Right lobe of liver (tissue), 6 donors: ENCODE data around the gene TSPAN14. TPM values are rescaled to one million over a fixed set of nuclear protein-coding genes. Genes with fewer than 3 reads are reported as not detected.
A peak's percentile ranks its signal among the peaks of the same experiment; 100 is the strongest.

Experiments used
- ATAC-seq, 4 donors: fragments of 200-7000 bp; cut with Tn5 transposase; one replicate each; pipeline ENCODE4 v1.9.1; 2020; ENCODE audit warnings: mild to moderate bottlenecking in 4 of 4, moderate library complexity in 4 of 4
- DNase-seq, 3 donors: peaks; one replicate each; pipeline ENCODE4 v3.0.0-alpha.2; 2020
- H3K27ac ChIP-seq, 3 donors: fragments of 200-600 bp; one replicate each; pipeline ENCODE4 v1.8.0; 2022
- H3K27me3 ChIP-seq, 2 donors: fragments of 200-600 bp; one replicate each; pipeline ENCODE4 v1.8.0; 2022
- H3K36me3 ChIP-seq, 4 donors: fragments of 200-600 bp; sonication (generic) in 1 of 4; one replicate each; pipeline versions ENCODE4 v1.5.1 to v1.8.0; 2017 to 2022; ENCODE audit warnings: control low read depth in 1 of 4
- H3K4me1 ChIP-seq, 4 donors: fragments of 200-600 bp; sonication (generic) in 1 of 4; one replicate each; pipeline versions ENCODE4 v1.5.1 to v1.8.0; 2017 to 2022; ENCODE audit warnings: control low read depth in 1 of 4
- H3K4me3 ChIP-seq, 3 donors: fragments of 200-600 bp; one replicate each; pipeline ENCODE4 v1.8.0; 2022
- H3K9me3 ChIP-seq, 4 donors: fragments of 200-600 bp; sonication (generic) in 1 of 4; one replicate each; pipeline versions ENCODE4 v1.5.1 to v1.8.0; 2017 to 2022; ENCODE audit warnings: control low read depth in 1 of 4
- POLR2A ChIP-seq: fragments of 450-650 bp; IDR thresholded peaks from one replicate; pipeline ENCODE4 v1.6.1; 2017; ENCODE audit warnings: antibody characterized with exemption, mild to moderate bottlenecking
- WGBS: methylation state at CpG from one replicate; pipeline ENCODE4 v1.1.6; 2018; ENCODE audit warnings: low coverage, low lambda C conversion rate; ENCODE audit not compliant: insufficient coverage; ENCODE audit errors: missing lambda C conversion rate; 5-methylcytosine and 5-hydroxymethylcytosine counted together
- intact Hi-C, 2 donors: fragments of 100-400 bp; cut with DNase I; formaldehyde crosslinking; loops; one replicate each; pipeline versions ENCODE4 v1.11.2 to v1.14.1; 2022
- total RNA-seq, 6 experiments: library from RNA; depleted of rRNA in 2 of 6; stranded (reverse); fragments of >200 nt in 2 of 6; fragmentation: NEBNext Ultra II Directional in 3 of 6; extraction: Animal tissue kit (Norgen Biotek cat#: 25700) in 3 of 6; gene quantifications; one replicate each; pipeline versions ENCODE4 v1.1.0 to v1.2.4, GENCODE V29; 2016 to 2023
- TF ChIP-seq, protein P1 (sequence below), 4 donors: fragments of 200-600 bp in 3 of 4; fragments of 450-650 bp in 1 of 4; IDR thresholded peaks; one replicate each; pipeline versions ENCODE4 v1.5.1 to v1.8.0; 2016 to 2022; ENCODE audit warnings: antibody characterized with exemption in 4 of 4, mild to moderate bottlenecking in 2 of 4
- donor health status: DM: no; HTN: yes; CAD: no.
- donor health status: DM: no; HTN: no; CAD: no.
- donor health status: DM: no; HTN: no; CAD: no.
- donor health status: DM: no; HTN: yes; CAD: no.
- donor health status: DM: no; HTN: yes; CAD: no.

TSPAN14 gene
- total RNA-seq, 6 experiments from 2014 or later, result 22.1 to 39.0 (median 28.4) TPM

DNA sequence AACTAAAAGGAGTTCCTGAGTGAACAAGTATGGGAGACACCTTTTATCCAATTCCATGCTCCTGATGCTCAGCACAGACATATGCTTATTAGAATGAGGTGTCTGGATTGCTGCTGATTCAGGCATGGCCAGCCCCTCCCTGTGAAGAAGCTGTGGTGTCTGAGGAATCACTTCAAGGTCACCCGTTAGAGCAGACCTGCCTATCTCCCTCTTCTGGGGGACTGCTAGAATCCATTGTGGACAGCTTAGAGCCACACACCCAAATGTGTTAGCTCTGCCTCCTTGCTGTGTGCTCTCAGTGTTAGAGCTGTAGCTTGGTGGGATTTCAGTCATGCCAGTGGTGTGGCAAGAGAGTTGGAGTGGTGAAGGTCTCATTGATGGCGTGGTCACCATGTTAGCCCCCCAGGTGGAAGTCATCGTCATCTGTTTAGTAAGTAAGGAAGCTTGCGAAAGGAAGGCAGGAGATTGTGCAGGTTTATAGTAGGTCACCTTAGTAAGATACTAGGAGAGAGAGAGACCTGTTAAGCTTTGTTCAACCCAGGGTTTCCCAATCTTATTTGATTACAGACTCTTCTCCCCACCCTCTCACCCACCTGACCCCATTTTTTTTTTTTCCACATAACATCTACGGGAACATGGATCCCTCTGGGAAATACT lies 32.9 kb upstream of the TSPAN14 start:
- Histone ChIP-seq H3K4me3 (no peak overlapping the region), H3K27ac (peak overlapping the region in 1 of 3 donors; percentile 10), H3K4me1 (peaks cover 0 to 17% (median 6%) of the 10 kb centered on the region in 4 donors), H3K27me3 (no peaks in the 10 kb centered on the region), H3K36me3 (peaks cover 0 to 25% (median 2%) of the 10 kb centered on the region in 4 donors), H3K9me3 (no peaks in the 10 kb centered on the region)
- no peak for DNase-seq
- intact Hi-C loops, result no loop called here
- peak; percentile 10 to 60 (median 48) for ATAC-seq
- TF ChIP-seq, protein P1, sequence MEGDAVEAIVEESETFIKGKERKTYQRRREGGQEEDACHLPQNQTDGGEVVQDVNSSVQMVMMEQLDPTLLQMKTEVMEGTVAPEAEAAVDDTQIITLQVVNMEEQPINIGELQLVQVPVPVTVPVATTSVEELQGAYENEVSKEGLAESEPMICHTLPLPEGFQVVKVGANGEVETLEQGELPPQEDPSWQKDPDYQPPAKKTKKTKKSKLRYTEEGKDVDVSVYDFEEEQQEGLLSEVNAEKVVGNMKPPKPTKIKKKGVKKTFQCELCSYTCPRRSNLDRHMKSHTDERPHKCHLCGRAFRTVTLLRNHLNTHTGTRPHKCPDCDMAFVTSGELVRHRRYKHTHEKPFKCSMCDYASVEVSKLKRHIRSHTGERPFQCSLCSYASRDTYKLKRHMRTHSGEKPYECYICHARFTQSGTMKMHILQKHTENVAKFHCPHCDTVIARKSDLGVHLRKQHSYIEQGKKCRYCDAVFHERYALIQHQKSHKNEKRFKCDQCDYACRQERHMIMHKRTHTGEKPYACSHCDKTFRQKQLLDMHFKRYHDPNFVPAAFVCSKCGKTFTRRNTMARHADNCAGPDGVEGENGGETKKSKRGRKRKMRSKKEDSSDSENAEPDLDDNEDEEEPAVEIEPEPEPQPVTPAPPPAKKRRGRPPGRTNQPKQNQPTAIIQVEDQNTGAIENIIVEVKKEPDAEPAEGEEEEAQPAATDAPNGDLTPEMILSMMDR (IDR thresholded peaks at IDR 0.05), result no peak
- WGBS, result 49% methylated on average over 4 of the region's 5 CpGs

DNA sequence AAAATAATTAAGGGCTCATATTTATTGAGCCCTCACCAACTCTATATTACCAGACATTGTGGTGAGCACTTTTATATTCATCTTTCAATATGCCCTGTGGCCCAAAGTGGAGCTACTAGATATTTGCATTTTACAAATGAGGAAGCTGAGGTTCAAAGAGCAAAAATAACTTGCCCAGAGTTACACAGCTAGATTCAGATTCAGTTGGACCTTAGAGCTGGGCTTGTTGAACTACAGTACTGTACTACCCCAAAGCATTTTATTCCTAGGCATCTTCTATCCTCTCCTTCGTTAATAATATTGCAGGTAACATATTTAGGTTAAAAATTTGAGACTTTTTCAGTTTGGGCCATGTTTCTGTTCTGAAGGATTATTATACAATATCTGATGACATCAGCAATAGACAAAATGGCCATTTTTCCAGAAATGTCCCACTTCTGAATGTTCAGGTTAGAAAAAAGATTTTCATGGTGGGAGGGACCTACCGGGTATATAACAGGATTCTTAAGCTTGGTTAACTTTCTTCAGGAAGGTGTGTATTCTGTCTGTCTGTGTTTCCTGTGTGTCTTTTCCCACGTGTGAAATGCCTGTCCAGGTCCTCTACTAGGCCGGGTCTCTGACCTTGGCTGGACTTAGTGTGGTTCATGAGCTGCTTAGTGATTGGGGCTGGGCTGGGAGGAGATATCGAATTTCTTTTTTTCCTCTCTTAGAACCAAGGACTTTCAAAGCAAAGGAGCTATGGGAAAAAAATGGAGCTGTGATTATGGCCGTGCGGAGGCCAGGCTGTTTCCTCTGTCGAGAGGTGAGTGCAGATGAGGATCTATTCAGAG lies 32.2 kb upstream of the TSPAN14 start:
- ATAC-seq, result peak; percentile 76 to 88 (median 84)

DNA sequence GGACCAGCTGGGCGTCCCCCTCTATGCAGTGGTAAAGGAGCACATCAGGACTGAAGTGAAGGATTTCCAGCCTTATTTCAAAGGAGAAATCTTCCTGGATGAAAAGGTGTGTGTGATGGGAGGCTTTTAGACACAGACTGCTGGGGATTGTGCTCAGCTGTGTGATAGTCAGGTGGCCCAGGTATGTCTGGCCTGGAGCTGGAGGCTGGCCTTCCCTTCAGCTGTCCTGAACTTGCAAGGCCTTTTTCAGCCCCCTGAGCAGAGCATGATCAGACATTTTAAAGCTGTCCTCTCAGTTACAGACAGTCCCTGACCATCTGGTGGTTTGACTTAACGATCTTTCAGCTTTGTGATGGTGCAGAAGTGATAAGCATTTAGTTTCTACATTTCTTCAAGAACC lies 28.2 kb upstream of the TSPAN14 start:
- intact Hi-C loops, result no loop called here
- H3K4me3 ChIP-seq, result no peak overlapping the region
- H3K36me3 ChIP-seq, result peaks cover 0 to 41% (median 9%) of the 10 kb centered on the region in 4 donors
- no peaks in the 10 kb centered on the region for H3K27me3 ChIP-seq
- H3K9me3 ChIP-seq, result no peaks in the 10 kb centered on the region
- DNase-seq (no peak), ATAC-seq (no peak)
- H3K27ac ChIP-seq, result no peak overlapping the region
- 75% methylated on average over 1 of the region's 2 CpGs for WGBS
- TF ChIP-seq, protein P1 (IDR thresholded peaks at IDR 0.05), result no peak
- H3K4me1 ChIP-seq, result peaks cover 0 to 11% (median 4%) of the 10 kb centered on the region in 4 donors

More for the DNA sequence above, 32.2 kb upstream of the TSPAN14 start:
- Histone ChIP-seq H3K36me3 (peaks cover 0 to 32% (median 4%) of the 10 kb centered on the region in 4 donors), H3K4me3 (no peak overlapping the region), H3K27ac (peak overlapping the region in 1 of 3 donors; percentile 10), H3K9me3 (no peaks in the 10 kb centered on the region), H3K27me3 (no peaks in the 10 kb centered on the region), H3K4me1 (peaks cover 0 to 13% (median 4%) of the 10 kb centered on the region in 4 donors)
- no peak for DNase-seq
- WGBS, result 46% methylated on average over 8 of the region's 8 CpGs
- TF ChIP-seq POLR2A, result no peak
- TF ChIP-seq, protein P1 (IDR thresholded peaks at IDR 0.05), result no peak
- intact Hi-C loops, result no loop called here

DNA sequence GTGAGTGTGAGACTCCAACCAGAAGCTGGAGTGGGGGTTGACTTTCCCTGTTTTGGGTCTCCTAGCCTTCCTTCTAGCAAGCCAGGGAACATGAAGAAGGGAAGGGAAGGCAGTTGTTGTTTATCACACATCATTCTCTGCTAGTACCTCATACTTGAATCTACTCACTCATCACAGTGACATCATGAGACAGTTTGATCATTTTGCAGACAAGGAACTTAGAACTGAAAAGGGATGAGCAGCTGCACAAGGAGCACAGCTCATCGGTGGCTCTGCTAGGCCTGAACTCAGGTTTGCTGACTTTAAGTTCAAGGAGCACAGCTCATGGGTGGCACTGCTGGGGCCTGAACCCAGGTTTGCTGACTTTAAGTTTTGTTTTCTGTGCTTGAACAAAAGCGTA lies 26.6 kb upstream of the TSPAN14 start:
- no peak for TF ChIP-seq POLR2A
- TF ChIP-seq, protein P1 (IDR thresholded peaks at IDR 0.05), result no peak
- H3K4me1 ChIP-seq, result no peaks in the 10 kb centered on the region
- ATAC-seq (no peak), DNase-seq (no peak)
- H3K27me3 ChIP-seq, result no peaks in the 10 kb centered on the region
- intact Hi-C loops, result no loop called here
- H3K4me3 ChIP-seq, result no peak overlapping the region
- peaks cover 0 to 43% (median 9%) of the 10 kb centered on the region in 4 donors for H3K36me3 ChIP-seq
- H3K9me3 ChIP-seq, result no peaks in the 10 kb centered on the region
- no peak overlapping the region for H3K27ac ChIP-seq
- WGBS, result 100% methylated on average over 1 of the region's 2 CpGs
